Breast epithelium (tissue), 4 donors: ENCODE results near the gene C4orf50. TPM values are rescaled to one million over a fixed set of nuclear protein-coding genes. Genes with fewer than 3 reads are reported as not detected.

Experiments used
- DNase-seq, 2 donors: peaks; one replicate each; pipeline ENCODE4 v3.0.0-alpha.2; 2019; ENCODE audit warnings: low spot score in 2 of 2
- H3K27ac ChIP-seq, 2 donors: fragments of 200-600 bp; sonication (generic) in 1 of 2; one replicate each; pipeline ENCODE4 v1.5.1; 2016 to 2019; ENCODE audit warnings: mild to moderate bottlenecking in 1 of 2
- H3K27me3 ChIP-seq, 2 donors: fragments of 200-600 bp; sonication (generic) in 1 of 2; one replicate each; pipeline versions ENCODE4 v1.5.1 to v1.6.0; 2017 to 2019; ENCODE audit warnings: control low read depth in 1 of 2, mild to moderate bottlenecking in 1 of 2
- H3K36me3 ChIP-seq: fragments of 200-600 bp; one replicate; pipeline ENCODE4 v1.5.1; 2019
- H3K4me1 ChIP-seq, 2 donors: fragments of 200-600 bp; sonication (generic); one replicate each; pipeline ENCODE4 v1.5.1; 2016 to 2019; ENCODE audit warnings: control low read depth in 1 of 2
- H3K4me3 ChIP-seq, 3 donors: fragments of 200-600 bp; sonication (generic); 1 replicate in 2 of 3; 2 replicates in 1 of 3; pipeline ENCODE4 v1.5.1; 2016 to 2019; ENCODE audit warnings: mild to moderate bottlenecking in 3 of 3, moderate library complexity in 2 of 3
- H3K9me3 ChIP-seq, 2 donors: fragments of 200-600 bp; sonication (generic) in 1 of 2; one replicate each; pipeline ENCODE4 v1.5.1; 2016 to 2019; ENCODE audit warnings: control low read depth in 1 of 2
- POLR2A ChIP-seq: fragments of 450-650 bp; IDR thresholded peaks from one replicate; pipeline ENCODE4 v1.6.1; 2016; ENCODE audit warnings: antibody characterized with exemption, mild to moderate bottlenecking, moderate library complexity
- POLR2AphosphoS5 ChIP-seq, 3 donors: sonication (generic); formaldehyde crosslinking; IDR thresholded peaks; one replicate each; pipeline ENCODE4 v1.6.1; 2017; ENCODE audit warnings: antibody characterized with exemption in 3 of 3
- intact Hi-C: fragments of 100-400 bp; cut with DNase I; formaldehyde crosslinking; loops from one replicate; pipeline ENCODE4 v1.15.1; 2023; ENCODE audit warnings: low total_unique reads
- total RNA-seq, 3 donors: library from RNA; depleted of rRNA; stranded (reverse); fragments of >200 nt; gene quantifications; one replicate each; pipeline ENCODE4 v1.1.0, GENCODE V29; 2016
- TF ChIP-seq, protein P1 (sequence below), 3 donors: fragments of 450-650 bp; IDR thresholded peaks; one replicate each; pipeline ENCODE4 v1.5.1; 2016 to 2017; ENCODE audit warnings: antibody characterized with exemption in 3 of 3, mild to moderate bottlenecking in 3 of 3, moderate library complexity in 3 of 3

C4orf50 gene
- total RNA-seq, 3 donors from 2014 or later: under 0.01 TPM; not detected in 1

GRCh38 chr4:6062133-6062532 is 43.9 kb upstream of the C4orf50 start:
- no peaks in the 10 kb centered on the region for H3K36me3 ChIP-seq
- intact Hi-C loops: no loop called here
- peaks cover 29 to 39% of the 10 kb centered on the region in 2 donors for H3K9me3 ChIP-seq
- no peak overlapping the region for H3K4me3 ChIP-seq
- H3K27me3 ChIP-seq: no peaks in the 10 kb centered on the region
- TF ChIP-seq POLR2A (no peak), POLR2AphosphoS5 (IDR thresholded peaks at IDR 0.05) (no peak)
- TF ChIP-seq, protein P1, sequence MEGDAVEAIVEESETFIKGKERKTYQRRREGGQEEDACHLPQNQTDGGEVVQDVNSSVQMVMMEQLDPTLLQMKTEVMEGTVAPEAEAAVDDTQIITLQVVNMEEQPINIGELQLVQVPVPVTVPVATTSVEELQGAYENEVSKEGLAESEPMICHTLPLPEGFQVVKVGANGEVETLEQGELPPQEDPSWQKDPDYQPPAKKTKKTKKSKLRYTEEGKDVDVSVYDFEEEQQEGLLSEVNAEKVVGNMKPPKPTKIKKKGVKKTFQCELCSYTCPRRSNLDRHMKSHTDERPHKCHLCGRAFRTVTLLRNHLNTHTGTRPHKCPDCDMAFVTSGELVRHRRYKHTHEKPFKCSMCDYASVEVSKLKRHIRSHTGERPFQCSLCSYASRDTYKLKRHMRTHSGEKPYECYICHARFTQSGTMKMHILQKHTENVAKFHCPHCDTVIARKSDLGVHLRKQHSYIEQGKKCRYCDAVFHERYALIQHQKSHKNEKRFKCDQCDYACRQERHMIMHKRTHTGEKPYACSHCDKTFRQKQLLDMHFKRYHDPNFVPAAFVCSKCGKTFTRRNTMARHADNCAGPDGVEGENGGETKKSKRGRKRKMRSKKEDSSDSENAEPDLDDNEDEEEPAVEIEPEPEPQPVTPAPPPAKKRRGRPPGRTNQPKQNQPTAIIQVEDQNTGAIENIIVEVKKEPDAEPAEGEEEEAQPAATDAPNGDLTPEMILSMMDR (IDR thresholded peaks at IDR 0.05): no peak
- DNase-seq: no peak
- no peaks in the 10 kb centered on the region for H3K4me1 ChIP-seq
- H3K27ac ChIP-seq: no peak overlapping the region

- peaks cover 31 to 47% of the 10 kb centered on the region in 2 donors for H3K9me3 ChIP-seq
- no peaks in the 10 kb centered on the region for H3K27me3 ChIP-seq
- H3K27ac ChIP-seq: no peak overlapping the region
- H3K36me3 ChIP-seq: no peaks in the 10 kb centered on the region
- no peak for DNase-seq
- H3K4me1 ChIP-seq: no peaks in the 10 kb centered on the region
- no peak overlapping the region for H3K4me3 ChIP-seq
- no peak for TF ChIP-seq POLR2A
- TF ChIP-seq, protein P1 (IDR thresholded peaks at IDR 0.05): no peak
- TF ChIP-seq POLR2AphosphoS5 (IDR thresholded peaks at IDR 0.05): no peak
- intact Hi-C loops: no loop called here
Observed at GRCh38 chr4:6059375-6059805, 41.2 kb upstream of the C4orf50 start.

- no peaks in the 10 kb centered on the region for H3K27me3 ChIP-seq
- H3K4me3 ChIP-seq: no peak overlapping the region
- no peaks in the 10 kb centered on the region for H3K36me3 ChIP-seq
- no peak for DNase-seq
- no peak for TF ChIP-seq POLR2AphosphoS5 (IDR thresholded peaks at IDR 0.05)
- TF ChIP-seq POLR2A: no peak
- TF ChIP-seq, protein P1 (IDR thresholded peaks at IDR 0.05): no peak
- intact Hi-C loops: no loop called here
- H3K27ac ChIP-seq: no peak overlapping the region
- H3K4me1 ChIP-seq: no peaks in the 10 kb centered on the region
- peaks cover 31 to 47% of the 10 kb centered on the region in 2 donors for H3K9me3 ChIP-seq
Observed at GRCh38 chr4:6058531-6059374, 40.5 kb upstream of the C4orf50 start.

DNA sequence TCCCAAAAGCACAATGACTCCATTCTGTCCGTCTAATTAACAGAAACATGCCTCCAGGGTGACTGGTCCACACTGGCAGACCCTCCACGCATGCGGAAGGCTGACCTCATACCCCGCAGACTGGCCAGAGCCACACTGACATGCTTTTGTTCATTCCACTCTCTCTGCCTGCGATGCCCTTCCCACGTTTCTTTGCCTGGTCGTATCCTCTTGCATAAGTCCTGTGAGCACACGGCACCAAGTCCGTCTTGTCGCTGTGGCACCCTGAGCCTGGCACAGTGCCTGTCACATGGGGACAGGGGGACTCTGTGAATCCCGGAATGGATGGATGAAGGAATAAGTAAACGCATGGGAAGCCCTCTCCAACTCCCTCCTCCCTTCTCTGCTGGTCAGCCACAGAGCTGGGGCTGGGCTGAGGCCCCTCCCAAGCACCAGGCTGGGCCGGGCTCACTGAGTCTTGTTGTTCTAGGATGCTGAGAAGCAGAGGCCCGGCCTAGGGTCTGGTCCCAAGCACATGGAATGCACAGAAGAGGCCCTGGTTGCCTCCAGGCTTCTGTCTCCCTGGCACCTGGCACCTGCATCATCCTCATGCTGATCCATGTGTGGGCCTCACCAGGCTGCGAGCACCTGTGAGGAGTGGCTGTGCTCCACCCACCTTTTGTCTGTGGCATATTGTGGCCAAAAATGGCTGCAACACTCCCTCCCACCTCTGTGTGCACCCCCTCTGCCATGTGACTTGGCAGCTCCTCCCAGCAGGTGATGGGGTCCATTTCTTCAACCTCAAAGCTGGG is 38.9 kb upstream of the C4orf50 start:
- TF ChIP-seq, protein P1 (IDR thresholded peaks at IDR 0.05): no peak
- TF ChIP-seq POLR2AphosphoS5 (IDR thresholded peaks at IDR 0.05) (no peak), POLR2A (no peak)
- no peaks in the 10 kb centered on the region for H3K36me3 ChIP-seq
- H3K4me3 ChIP-seq: no peak overlapping the region
- DNase-seq: no peak
- peaks cover 31 to 47% of the 10 kb centered on the region in 2 donors for H3K9me3 ChIP-seq
- no peaks in the 10 kb centered on the region for H3K27me3 ChIP-seq
- intact Hi-C loops: no loop called here
- H3K27ac ChIP-seq: no peak overlapping the region
- H3K4me1 ChIP-seq: no peaks in the 10 kb centered on the region

DNA sequence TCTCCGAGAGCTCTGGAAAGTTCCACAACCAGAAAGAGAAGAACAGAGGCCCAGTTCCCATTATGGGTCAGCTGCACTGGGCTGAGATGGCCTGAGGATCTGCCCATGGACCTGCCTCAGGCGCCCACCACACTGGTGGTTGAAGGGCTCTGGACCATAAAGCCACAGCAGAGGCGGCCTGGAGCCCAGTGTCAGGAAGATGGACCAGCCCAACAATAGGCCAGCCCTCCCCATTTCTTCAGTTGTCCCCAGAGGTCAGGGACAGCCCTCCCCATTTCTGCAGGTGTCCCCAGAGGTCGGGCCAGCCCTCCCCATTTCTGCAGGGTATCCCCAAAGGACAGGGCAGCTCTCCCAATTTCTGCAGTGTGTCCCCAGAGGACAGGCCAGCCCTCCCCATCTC is 37.2 kb upstream of the C4orf50 start:
- H3K27me3 ChIP-seq: no peaks in the 10 kb centered on the region

More for the DNA sequence above, 37.2 kb upstream of the C4orf50 start:
- Histone ChIP-seq H3K36me3 (no peaks in the 10 kb centered on the region), H3K4me3 (no peak overlapping the region), H3K27ac (no peak overlapping the region), H3K9me3 (peaks cover 31 to 41% of the 10 kb centered on the region in 2 donors), H3K4me1 (no peaks in the 10 kb centered on the region)
- DNase-seq: no peak
- TF ChIP-seq, protein P1 (IDR thresholded peaks at IDR 0.05): no peak
- TF ChIP-seq POLR2AphosphoS5 (IDR thresholded peaks at IDR 0.05) (no peak), POLR2A (no peak)
- intact Hi-C loops: no loop called here
